Suprapubic skin (tissue), 4 donors: ENCODE results near the gene TMEM50A.
"Not testable (repeated sequence)": the region's sequence is repeated elsewhere in the genome, so short reads cannot be mapped to it uniquely, and the experiment has no call there.

Source experiments
- CTCF ChIP-seq, 2 donors: fragments of 200-600 bp in 1 of 2; fragments of 450-650 bp in 1 of 2; sonication (generic) in 1 of 2; IDR thresholded peaks; one replicate each; pipeline ENCODE4 v1.5.1; 2016 to 2019; ENCODE audit warnings: antibody characterized with exemption in 2 of 2, mild to moderate bottlenecking in 1 of 2, moderate library complexity in 1 of 2
- EP300 ChIP-seq: sonication (generic); formaldehyde crosslinking; IDR thresholded peaks from one replicate; pipeline ENCODE4 v1.6.1; 2017; ENCODE audit warnings: antibody characterized with exemption
- POLR2A ChIP-seq, 2 donors: fragments of 450-650 bp; IDR thresholded peaks; one replicate each; pipeline ENCODE4 v1.6.1; 2017; ENCODE audit warnings: antibody characterized with exemption in 2 of 2, mild to moderate bottlenecking in 2 of 2, moderate library complexity in 2 of 2
- POLR2AphosphoS5 ChIP-seq, 3 donors: sonication (generic); formaldehyde crosslinking; IDR thresholded peaks; one replicate each; pipeline ENCODE4 v1.6.1; 2017; ENCODE audit warnings: antibody characterized with exemption in 3 of 3

- not testable (repeated sequence) for TF ChIP-seq POLR2A (IDR thresholded peaks at IDR 0.05); CTCF (IDR thresholded peaks at IDR 0.05); POLR2AphosphoS5 (IDR thresholded peaks at IDR 0.05); EP300
These were observed 17.7 kb upstream of the TMEM50A start for GRCh38 chr1:25320314-25320938.
